Endothelial cell of umbilical vein (primary cell): ENCODE measurements around the gene CLCN4. TPM values are rescaled to one million over a fixed set of nuclear protein-coding genes. Genes with fewer than 3 reads are reported as not detected.

Experiments
- BruUV-seq: library from RNA; stranded (reverse); fragments of 400-500 nt; replicated peaks from 2 replicates; lab custom pipeline; 2021; lab: Mats Ljungman, UMichigan
- CTCF ChIA-PET: fragments of 300-600, 350-600 bp; sonication (Branson Sonifier 250); formaldehyde crosslinking; loops from one replicate; lab custom pipeline; 2021; ENCODE audit warnings: antibody characterized with exemption, inconsistent platforms; lab: Charles Lee
- POLR2A ChIA-PET: fragments of 300-600, 350-600 bp; sonication (Branson Sonifier 250); formaldehyde crosslinking; loops from one replicate; lab custom pipeline; 2021; ENCODE audit warnings: antibody characterized with exemption, inconsistent platforms; lab: Charles Lee
- DNase-seq: peaks from one replicate; pipeline ENCODE4 v3.0.0-alpha.2; 2011; ENCODE audit warnings: low read depth, low spot score
- FAIRE-seq: peaks from 2 replicates; lab custom pipeline; 2011; peaks lifted over from hg19 to GRCh38; lab: Jason Lieb, UNC
- H2AFZ ChIP-seq: 2 replicates; pipeline ENCODE4 v1.6.0; 2012; ENCODE audit warnings: low read depth, low read length, control low read depth, inconsistent platforms
- H3K27ac ChIP-seq: 2 replicates; pipeline ENCODE4 v1.5.1; 2011; ENCODE audit warnings: low read depth, mild to moderate bottlenecking, control low read depth, low read length, moderate library complexity; ENCODE audit not compliant: insufficient read depth
- H3K27me3 ChIP-seq, 2 experiments: 2 replicates each; pipeline versions ENCODE4 v1.6.0 to v1.6.1; 2011; ENCODE audit warnings: low read length in 2 of 2, mixed read lengths in 1 of 2; ENCODE audit not compliant: control insufficient read depth in 2 of 2, insufficient read depth in 2 of 2
- H3K36me3 ChIP-seq, 2 experiments: 2 replicates in 1 of 2; 3 replicates in 1 of 2; pipeline ENCODE4 v1.5.1; 2011; ENCODE audit warnings: low read length in 2 of 2, mild to moderate bottlenecking in 1 of 2, moderate library complexity in 1 of 2; ENCODE audit not compliant: control insufficient read depth in 2 of 2, insufficient read depth in 2 of 2; ENCODE audit errors: extremely low read depth in 1 of 2
- H3K4me1 ChIP-seq: 3 replicates; pipeline ENCODE4 v1.5.1; 2011; ENCODE audit warnings: mild to moderate bottlenecking, low read length; ENCODE audit not compliant: control insufficient read depth, insufficient read depth; ENCODE audit errors: extremely low read depth
- H3K4me2 ChIP-seq: 2 replicates; pipeline ENCODE4 v1.6.1; 2011; ENCODE audit warnings: low read length, control low read depth, mixed read lengths; ENCODE audit not compliant: insufficient read depth
- H3K4me3 ChIP-seq, 3 experiments: fragments of 200-600 bp in 1 of 3; sonication (generic), shearing (Covaris generic) in 1 of 3; replicated peaks in 1 of 3; 2 replicates each; pipeline ENCODE4 v1.5.1; 2011 to 2016; ENCODE audit warnings: control low read depth in 3 of 3, low read length in 3 of 3, mild to moderate bottlenecking in 2 of 3, inconsistent platforms in 1 of 3, low read depth in 1 of 3, moderate library complexity in 1 of 3; ENCODE audit not compliant: insufficient read depth in 1 of 3
- H3K79me2 ChIP-seq: 2 replicates; pipeline ENCODE4 v1.6.0; 2012; ENCODE audit warnings: low read length, inconsistent platforms; ENCODE audit not compliant: control insufficient read depth, insufficient read depth
- H3K9ac ChIP-seq: replicated peaks from 2 replicates; pipeline ENCODE3; 2011; ENCODE audit warnings: low read length, control low read depth; ENCODE audit not compliant: insufficient read depth; ENCODE audit errors: extremely low read depth
- H3K9me1 ChIP-seq: replicated peaks from 3 replicates; pipeline ENCODE4 v1.6.0; 2011; ENCODE audit warnings: mild to moderate bottlenecking, low read length; ENCODE audit not compliant: control insufficient read depth, insufficient read depth; ENCODE audit errors: extremely low read depth
- H3K9me3 ChIP-seq: replicated peaks from 2 replicates; pipeline ENCODE4 v1.5.1; 2012; ENCODE audit warnings: low read length, inconsistent platforms; ENCODE audit not compliant: control insufficient read depth, insufficient read depth
- H4K20me1 ChIP-seq: replicated peaks from 2 replicates; pipeline ENCODE3; 2011; ENCODE audit warnings: mild to moderate bottlenecking, low read length; ENCODE audit not compliant: control insufficient read depth, insufficient read depth; ENCODE audit errors: extremely low read depth
- CTCF ChIP-seq, 2 donors: IDR thresholded peaks; 1 replicate in 1 of 2; 2 replicates in 1 of 2; pipeline ENCODE4 v1.5.1; 2011; ENCODE audit warnings: low read length in 2 of 2, mild to moderate bottlenecking in 2 of 2, moderate library complexity in 2 of 2, control low read depth in 1 of 2, inconsistent platforms in 1 of 2, low read depth in 1 of 2; ENCODE audit not compliant: insufficient read depth in 1 of 2; ENCODE audit errors: extremely low read depth in 1 of 2
- EZH2 ChIP-seq: IDR thresholded peaks from 2 replicates; pipeline ENCODE4 v1.6.1; 2012; ENCODE audit warnings: borderline replicate concordance, low read depth, mild to moderate bottlenecking, moderate library complexity, low read length, inconsistent platforms; ENCODE audit not compliant: severe bottlenecking
- FOS ChIP-seq: IDR thresholded peaks from 2 replicates; pipeline ENCODE4 v1.6.1; 2011; ENCODE audit warnings: mild to moderate bottlenecking, low read length, moderate library complexity, borderline replicate concordance; ENCODE audit not compliant: insufficient read depth
- GATA2 ChIP-seq: IDR thresholded peaks from 2 replicates; pipeline ENCODE4 v1.7.0; 2011; ENCODE audit warnings: low read depth, mild to moderate bottlenecking, moderate library complexity, mixed read lengths, low read length; ENCODE audit not compliant: insufficient read length, insufficient read depth
- JUN ChIP-seq: IDR thresholded peaks from 2 replicates; pipeline ENCODE4 v1.6.1; 2011; ENCODE audit warnings: borderline replicate concordance, low read depth; ENCODE audit not compliant: insufficient read length, insufficient read depth
- MYC ChIP-seq: IDR thresholded peaks from one replicate; pipeline ENCODE4 v1.6.1; 2011; ENCODE audit warnings: mild to moderate bottlenecking, low read depth, low read length
- POLR2A ChIP-seq: IDR thresholded peaks from 2 replicates; pipeline ENCODE4 v1.6.1; 2012; ENCODE audit warnings: low read depth, mild to moderate bottlenecking, control low read depth, low read length
- POLR2AphosphoS5 ChIP-seq: IDR thresholded peaks from 2 replicates; pipeline ENCODE4 v1.6.1; 2012; ENCODE audit warnings: low read depth, mild to moderate bottlenecking, control low read depth, low read length, moderate library complexity; ENCODE audit not compliant: insufficient read depth
- dilution Hi-C: fragments of 300-500 bp; cut with MboI; formaldehyde crosslinking; loops from one replicate; pipeline ENCODE4 v1.15.0; 2019; ENCODE audit warnings: low sequenced_read_pairs; ENCODE audit not compliant: extremely low pct_ligation_motif_present
- intact Hi-C: fragments of 100-400 bp; cut with micrococcal nuclease; formaldehyde crosslinking; loops from one replicate; pipeline ENCODE4 v1.10.0; 2022
- polyA plus RNA-seq, 4 experiments: library from polyadenylated mRNA; depleted of rRNA in 3 of 4; stranded (reverse) in 3 of 4; unstranded in 1 of 4; fragments of >200 nt; gene quantifications; 2 replicates each; pipeline versions ENCODE4 v1.2.1 to v1.2.3, GENCODE V29; 2011 to 2012; ENCODE audit warnings: missing spikeins in 1 of 4
- total RNA-seq: library from RNA; stranded (reverse); gene quantifications from 2 replicates; pipeline ENCODE4 v1.2.3, GENCODE V29; 2021
- TF ChIP-seq, protein P1 (sequence below): IDR thresholded peaks from 2 replicates; pipeline ENCODE4 v1.6.1; 2011; ENCODE audit not compliant: insufficient read depth, insufficient read length

Gene CLCN4
- total and polyA plus RNA-seq, 2 donors (not counting 3 experiments of a cell fraction or from before 2014, with no cell fraction given): 7.6 to 19.8 TPM

DNA sequence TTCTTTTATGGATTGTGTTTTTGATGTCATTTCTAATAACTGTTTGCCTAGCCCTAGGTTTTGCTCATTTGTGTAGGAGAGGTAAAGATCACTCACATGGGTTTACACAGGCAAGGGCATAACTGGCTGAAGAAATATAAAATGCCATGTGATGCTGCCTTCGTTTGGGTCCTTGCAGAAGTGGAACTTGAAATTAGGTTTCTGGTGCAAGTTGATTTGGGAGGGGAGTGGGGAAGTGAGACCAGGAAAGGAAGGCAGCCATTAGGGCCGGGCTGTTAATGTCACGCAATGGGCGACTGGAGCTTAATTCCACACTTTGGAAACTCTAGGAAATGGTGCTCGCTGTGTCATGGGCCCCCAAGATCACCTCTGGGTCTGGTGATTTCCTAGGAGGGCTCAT, 14.5 kb downstream of the CLCN4 start:
- CTCF ChIA-PET: no interaction called here

More for the DNA sequence above, 14.5 kb downstream of the CLCN4 start:
- no TSS peak for BruUV-seq
- Histone ChIP-seq H4K20me1 (no peaks in the 10 kb centered on the region), H3K27me3 (no peaks in the 10 kb centered on the region), H3K36me3 (no peaks in the 10 kb centered on the region), H3K79me2 (peaks cover 4% of the 10 kb centered on the region), H3K9me3 (no peaks in the 10 kb centered on the region), H2AFZ (no peak overlapping the region), H3K4me3 (no peak overlapping the region), H3K9me1 (no peaks in the 10 kb centered on the region), H3K4me1 (peaks cover 17% of the 10 kb centered on the region), H3K27ac (no peak overlapping the region), H3K9ac (no peak overlapping the region), H3K4me2 (no peak overlapping the region)
- POLR2A ChIA-PET: no interaction called here
- no peak for DNase-seq
- FAIRE-seq: no peak
- dilution Hi-C loops (no loop called here), intact Hi-C loops (no loop called here)
- TF ChIP-seq POLR2A: no peak
- TF ChIP-seq, protein P1, sequence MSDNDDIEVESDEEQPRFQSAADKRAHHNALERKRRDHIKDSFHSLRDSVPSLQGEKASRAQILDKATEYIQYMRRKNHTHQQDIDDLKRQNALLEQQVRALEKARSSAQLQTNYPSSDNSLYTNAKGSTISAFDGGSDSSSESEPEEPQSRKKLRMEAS: no peak
- TF ChIP-seq FOS: no peak
- no peak for TF ChIP-seq POLR2AphosphoS5
- TF ChIP-seq MYC: no peak
- TF ChIP-seq EZH2: no peak
- TF ChIP-seq CTCF (IDR thresholded peaks at IDR 0.05; ENCODE audit: extremely low read depth in 1 of 2, insufficient read depth in 1 of 2, low read depth in 1 of 2, low read length in 2 of 2): no peak
- no peak for TF ChIP-seq JUN
- no peak for TF ChIP-seq GATA2
